NCI-H748 treated with DMSO at 0.1 percent for 48 hours (cell line): ENCODE measurements around the gene COL24A1.
"Not testable (repeated sequence)": the region's sequence is repeated elsewhere in the genome, so short reads cannot be mapped to it uniquely, and the experiment has no call there.

Source experiments
- DNase-seq: peaks from one replicate; lab custom pipeline; 2025; lab: John Stamatoyannopoulos, UW

The COL24A1 gene

GRCh38 chr1:86152887-86153286, 3.7 kb downstream of the COL24A1 start:
- DNase-seq, result no peak

- no peak for DNase-seq
Measured at GRCh38 chr1:86151427-86151826, 5.1 kb downstream of the COL24A1 start.

GRCh38 chr1:86150553-86151055, 6.0 kb downstream of the COL24A1 start:
- DNase-seq, result no peak

- no peak for DNase-seq
Measured at GRCh38 chr1:86149591-86149990, 7.0 kb downstream of the COL24A1 start.

GRCh38 chr1:86147755-86148154, 8.8 kb downstream of the COL24A1 start:
- no peak for DNase-seq

GRCh38 chr1:86146566-86146965, 10.0 kb downstream of the COL24A1 start:
- no peak for DNase-seq

- DNase-seq, result no peak
Measured at GRCh38 chr1:86140281-86140880, 16.2 kb downstream of the COL24A1 start.

- no peak for DNase-seq
Measured at GRCh38 chr1:86138746-86139145, 17.8 kb downstream of the COL24A1 start.

GRCh38 chr1:86137436-86137835, 19.1 kb downstream of the COL24A1 start:
- DNase-seq, result no peak

- DNase-seq, result no peak
Measured at GRCh38 chr1:86119214-86119764, 37.3 kb downstream of the COL24A1 start.

- DNase-seq, result no peak
Measured at GRCh38 chr1:86114816-86115400, 41.7 kb downstream of the COL24A1 start.

GRCh38 chr1:86114236-86114635, 42.3 kb downstream of the COL24A1 start:
- no peak for DNase-seq

GRCh38 chr1:86111590-86111989, 45.0 kb downstream of the COL24A1 start:
- not testable (repeated sequence) for DNase-seq

GRCh38 chr1:86110451-86111129, 46.0 kb downstream of the COL24A1 start:
- no peak for DNase-seq

- no peak for DNase-seq
Measured at GRCh38 chr1:86105533-86105866, 51.1 kb downstream of the COL24A1 start.

- DNase-seq, result peak; percentile 18
Measured at GRCh38 chr1:86104606-86105532, 51.7 kb downstream of the COL24A1 start.

- no peak for DNase-seq
Measured at GRCh38 chr1:86101616-86102015, 55.0 kb downstream of the COL24A1 start.

GRCh38 chr1:86100401-86100800, 56.2 kb downstream of the COL24A1 start:
- DNase-seq, result no peak

- DNase-seq, result no peak
Measured at GRCh38 chr1:86089765-86090164, 66.8 kb downstream of the COL24A1 start.

GRCh38 chr1:86085741-86086409, 70.7 kb downstream of the COL24A1 start:
- DNase-seq, result no peak

GRCh38 chr1:86084998-86085397, 71.6 kb downstream of the COL24A1 start:
- no peak for DNase-seq
